Mammary epithelial cell (primary cell): Measurements from ENCODE around the gene NADK2.

ENCODE experiments used
- CTCF ChIP-seq, 2 donors: IDR thresholded peaks in 1 of 2; conservative IDR thresholded peaks in 1 of 2; 2 replicates each; pipeline ENCODE4 v1.5.1; 2011 to 2012; ENCODE audit warnings: inconsistent platforms in 2 of 2, low read length in 2 of 2, mild to moderate bottlenecking in 2 of 2, control low read depth in 1 of 2, low read depth in 1 of 2; ENCODE audit not compliant: insufficient read depth in 1 of 2; ENCODE audit errors: extremely low read depth in 1 of 2
- EZH2 ChIP-seq: IDR thresholded peaks from 2 replicates; pipeline ENCODE4 v1.6.1; 2012; ENCODE audit warnings: low read length, inconsistent platforms, borderline replicate concordance

GRCh38 chr5:36237751-36238150, 4.0 kb downstream of the NADK2 start:
- no peak for TF ChIP-seq EZH2
- no peak for TF ChIP-seq CTCF (conservative IDR thresholded peaks at IDR 0.05 in 1 of 2, IDR thresholded peaks at IDR 0.05 in 1 of 2; ENCODE audit: extremely low read depth in 1 of 2, insufficient read depth in 1 of 2, low read depth in 1 of 2, low read length in 2 of 2)
